Tongue (tissue), 2 donors: ENCODE data around the gene ERBB3. TPM values are rescaled to one million over a fixed set of nuclear protein-coding genes. Genes with fewer than 3 reads are reported as not detected.
A peak's percentile ranks its signal among the peaks of the same experiment; 100 is the strongest.
"Not testable (repeated sequence)": the region's sequence is repeated elsewhere in the genome, so short reads cannot be mapped to it uniquely, and the experiment has no call there.

Experiments used
- DNase-seq: peaks from one replicate; pipeline ENCODE4 v3.0.0-alpha.2; 2015
- total RNA-seq: library from RNA; depleted of rRNA; stranded (reverse); fragments of >200 nt; gene quantifications from one replicate; pipeline ENCODE4 v1.2.3, GENCODE V29; 2014

ERBB3 gene
- total RNA-seq, 1 donor from 2014 or later = 147 TPM

- DNase-seq = peak; percentile 99
These were observed 36.5 kb downstream of the ERBB3 start, which contains the start of gene RPL41 for GRCh38 chr12:56116267-56117081. TSS of gene RPL41 (plus strand) at chr12:56116633.

GRCh38 chr12:56117082-56117706, 37.2 kb downstream of the ERBB3 start:
- DNase-seq = not testable (repeated sequence)

- peak; percentile 99 for DNase-seq
These were observed 38.1 kb downstream of the ERBB3 start, which contains the start of gene ZC3H10 for GRCh38 chr12:56117778-56118687. TSS of gene ZC3H10 (plus strand) at chr12:56118266. CDS start at chr12:56120563, 2,297 bp downstream.

- no peak for DNase-seq
These were observed 38.9 kb downstream of the ERBB3 start for GRCh38 chr12:56118688-56119357.

- peak; percentile 93 for DNase-seq
These were observed 39.4 kb downstream of the ERBB3 start for GRCh38 chr12:56119361-56119796.

GRCh38 chr12:56120158-56120846, 40.3 kb downstream of the ERBB3 start:
- DNase-seq = peak; percentile 19

- DNase-seq = no peak
These were observed 41.4 kb downstream of the ERBB3 start for GRCh38 chr12:56121204-56121870.

GRCh38 chr12:56122637-56123036, 42.7 kb downstream of the ERBB3 start:
- peak; percentile 33 for DNase-seq

- DNase-seq = no peak
These were observed 44.2 kb downstream of the ERBB3 start for GRCh38 chr12:56124133-56124532.

- no peak for DNase-seq
These were observed 46.8 kb downstream of the ERBB3 start for GRCh38 chr12:56126732-56127239.

GRCh38 chr12:56127485-56127887, 47.5 kb downstream of the ERBB3 start:
- no peak for DNase-seq

- peak; percentile 100 for DNase-seq
These were observed 48.1 kb downstream of the ERBB3 start, which contains the start of gene ESYT1 for GRCh38 chr12:56127888-56128669. TSS of gene ESYT1 (plus strand) at chr12:56128267. CDS start at chr12:56128320, 53 bp downstream.

GRCh38 chr12:56128670-56129205, 48.8 kb downstream of the ERBB3 start:
- peak; percentile 51 for DNase-seq

GRCh38 chr12:56129206-56129941, 49.4 kb downstream of the ERBB3 start:
- peak; percentile 79 for DNase-seq

- no peak for DNase-seq
These were observed 50.1 kb downstream of the ERBB3 start for GRCh38 chr12:56129942-56130495.

- DNase-seq = no peak
These were observed 50.9 kb downstream of the ERBB3 start for GRCh38 chr12:56130876-56131275.

GRCh38 chr12:56134897-56135296, 54.9 kb downstream of the ERBB3 start:
- no peak for DNase-seq
